Endometrium (tissue), 2 donors: ENCODE results near the gene LTA.

ENCODE experiments used
- FAIRE-seq: peaks from 2 replicates; lab custom pipeline; 2012; peaks lifted over from hg19 to GRCh38; lab: Jason Lieb, UNC
- donor health status: control.
- donor health status: control.

The LTA gene

DNA sequence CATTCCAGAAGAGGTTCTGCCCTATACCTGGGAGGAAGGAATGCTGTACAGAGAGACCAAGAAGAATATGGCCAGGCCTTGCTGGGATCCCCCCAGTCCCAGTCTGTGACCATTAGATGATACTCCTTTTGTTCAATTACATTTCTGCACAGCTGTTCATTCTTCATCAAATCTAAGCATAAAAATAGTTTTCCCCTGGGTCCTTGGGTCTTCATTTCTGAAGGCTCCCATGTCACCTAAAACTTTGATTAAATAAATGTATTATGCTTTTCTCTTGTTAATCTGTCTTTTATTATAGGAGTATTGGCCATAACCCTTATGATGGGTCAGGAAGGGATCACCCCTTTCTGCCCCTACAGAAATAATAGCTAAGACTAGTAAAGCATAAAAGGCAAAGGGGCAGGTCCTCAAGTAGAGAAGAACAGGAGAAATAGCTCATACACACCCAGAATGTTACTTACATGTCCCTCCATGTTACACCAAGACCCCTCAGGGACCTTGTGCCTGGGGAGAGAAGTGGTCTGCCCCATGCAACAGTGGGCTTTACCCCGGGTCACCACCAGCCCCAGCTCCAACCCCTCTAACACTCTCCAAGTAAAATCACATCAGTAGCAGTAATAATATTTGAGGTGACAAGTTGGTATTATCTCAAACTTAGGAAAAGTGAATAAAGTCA, 2.1 kb upstream of the LTA start:
- FAIRE-seq = no peak

DNA sequence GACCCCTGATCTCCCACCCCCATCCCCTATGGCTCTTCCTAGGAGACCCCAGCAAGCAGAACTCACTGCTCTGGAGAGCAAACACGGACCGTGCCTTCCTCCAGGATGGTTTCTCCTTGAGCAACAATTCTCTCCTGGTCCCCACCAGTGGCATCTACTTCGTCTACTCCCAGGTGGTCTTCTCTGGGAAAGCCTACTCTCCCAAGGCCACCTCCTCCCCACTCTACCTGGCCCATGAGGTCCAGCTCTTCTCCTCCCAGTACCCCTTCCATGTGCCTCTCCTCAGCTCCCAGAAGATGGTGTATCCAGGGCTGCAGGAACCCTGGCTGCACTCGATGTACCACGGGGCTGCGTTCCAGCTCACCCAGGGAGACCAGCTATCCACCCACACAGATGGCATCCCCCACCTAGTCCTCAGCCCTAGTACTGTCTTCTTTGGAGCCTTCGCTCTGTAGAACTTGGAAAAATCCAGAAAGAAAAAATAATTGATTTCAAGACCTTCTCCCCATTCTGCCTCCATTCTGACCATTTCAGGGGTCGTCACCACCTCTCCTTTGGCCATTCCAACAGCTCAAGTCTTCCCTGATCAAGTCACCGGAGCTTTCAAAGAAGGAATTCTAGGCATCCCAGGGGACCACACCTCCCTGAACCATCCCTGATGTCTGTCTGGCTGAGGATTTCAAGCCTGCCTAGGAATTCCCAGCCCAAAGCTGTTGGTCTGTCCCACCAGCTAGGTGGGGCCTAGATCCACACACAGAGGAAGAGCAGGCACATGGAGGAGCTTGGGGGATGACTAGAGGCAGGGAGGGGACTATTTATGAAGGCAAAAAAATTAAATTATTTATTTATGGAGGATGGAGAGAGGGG, 1.4 kb downstream of the LTA start:
- FAIRE-seq = no peak

DNA sequence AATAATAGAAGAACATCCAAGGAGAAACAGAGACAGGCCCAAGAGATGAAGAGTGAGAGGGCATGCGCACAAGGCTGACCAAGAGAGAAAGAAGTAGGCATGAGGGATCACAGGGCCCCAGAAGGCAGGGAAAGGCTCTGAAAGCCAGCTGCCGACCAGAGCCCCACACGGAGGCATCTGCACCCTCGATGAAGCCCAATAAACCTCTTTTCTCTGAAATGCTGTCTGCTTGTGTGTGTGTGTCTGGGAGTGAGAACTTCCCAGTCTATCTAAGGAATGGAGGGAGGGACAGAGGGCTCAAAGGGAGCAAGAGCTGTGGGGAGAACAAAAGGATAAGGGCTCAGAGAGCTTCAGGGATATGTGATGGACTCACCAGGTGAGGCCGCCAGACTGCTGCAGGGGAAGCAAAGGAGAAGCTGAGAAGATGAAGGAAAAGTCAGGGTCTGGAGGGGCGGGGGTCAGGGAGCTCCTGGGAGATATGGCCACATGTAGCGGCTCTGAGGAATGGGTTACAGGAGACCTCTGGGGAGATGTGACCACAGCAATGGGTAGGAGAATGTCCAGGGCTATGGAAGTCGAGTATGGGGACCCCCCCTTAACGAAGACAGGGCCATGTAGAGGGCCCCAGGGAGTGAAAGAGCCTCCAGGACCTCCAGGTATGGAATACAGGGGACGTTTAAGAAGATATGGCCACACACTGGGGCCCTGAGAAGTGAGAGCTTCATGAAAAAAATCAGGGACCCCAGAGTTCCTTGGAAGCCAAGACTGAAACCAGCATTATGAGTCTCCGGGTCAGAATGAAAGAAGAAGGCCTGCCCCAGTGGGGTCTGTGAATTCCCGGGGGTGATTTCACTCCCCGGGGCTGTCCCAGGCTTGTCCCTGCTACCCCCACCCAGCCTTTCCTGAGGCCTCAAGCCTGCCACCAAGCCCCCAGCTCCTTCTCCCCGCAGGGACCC, 2.3 kb downstream of the LTA start:
- FAIRE-seq = no peak

DNA sequence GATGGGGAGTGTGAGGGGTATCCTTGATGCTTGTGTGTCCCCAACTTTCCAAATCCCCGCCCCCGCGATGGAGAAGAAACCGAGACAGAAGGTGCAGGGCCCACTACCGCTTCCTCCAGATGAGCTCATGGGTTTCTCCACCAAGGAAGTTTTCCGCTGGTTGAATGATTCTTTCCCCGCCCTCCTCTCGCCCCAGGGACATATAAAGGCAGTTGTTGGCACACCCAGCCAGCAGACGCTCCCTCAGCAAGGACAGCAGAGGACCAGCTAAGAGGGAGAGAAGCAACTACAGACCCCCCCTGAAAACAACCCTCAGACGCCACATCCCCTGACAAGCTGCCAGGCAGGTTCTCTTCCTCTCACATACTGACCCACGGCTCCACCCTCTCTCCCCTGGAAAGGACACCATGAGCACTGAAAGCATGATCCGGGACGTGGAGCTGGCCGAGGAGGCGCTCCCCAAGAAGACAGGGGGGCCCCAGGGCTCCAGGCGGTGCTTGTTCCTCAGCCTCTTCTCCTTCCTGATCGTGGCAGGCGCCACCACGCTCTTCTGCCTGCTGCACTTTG, 3.3 kb downstream of the LTA start, which contains the start of gene TNF:
Gene TNF, plus strand, starts transcription at position 231 of the 567 bp plus-strand sequence. Its CDS starts 177 bp downstream, at position 408.
- FAIRE-seq = no peak

DNA sequence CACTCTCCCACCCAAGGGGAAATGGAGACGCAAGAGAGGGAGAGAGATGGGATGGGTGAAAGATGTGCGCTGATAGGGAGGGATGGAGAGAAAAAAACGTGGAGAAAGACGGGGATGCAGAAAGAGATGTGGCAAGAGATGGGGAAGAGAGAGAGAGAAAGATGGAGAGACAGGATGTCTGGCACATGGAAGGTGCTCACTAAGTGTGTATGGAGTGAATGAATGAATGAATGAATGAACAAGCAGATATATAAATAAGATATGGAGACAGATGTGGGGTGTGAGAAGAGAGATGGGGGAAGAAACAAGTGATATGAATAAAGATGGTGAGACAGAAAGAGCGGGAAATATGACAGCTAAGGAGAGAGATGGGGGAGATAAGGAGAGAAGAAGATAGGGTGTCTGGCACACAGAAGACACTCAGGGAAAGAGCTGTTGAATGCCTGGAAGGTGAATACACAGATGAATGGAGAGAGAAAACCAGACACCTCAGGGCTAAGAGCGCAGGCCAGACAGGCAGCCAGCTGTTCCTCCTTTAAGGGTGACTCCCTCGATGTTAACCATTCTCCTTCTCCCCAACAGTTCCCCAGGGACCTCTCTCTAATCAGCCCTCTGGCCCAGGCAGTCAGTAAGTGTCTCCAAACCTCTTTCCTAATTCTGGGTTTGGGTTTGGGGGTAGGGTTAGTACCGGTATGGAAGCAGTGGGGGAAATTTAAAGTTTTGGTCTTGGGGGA, 4.0 kb downstream of the LTA start:
- FAIRE-seq = no peak

DNA sequence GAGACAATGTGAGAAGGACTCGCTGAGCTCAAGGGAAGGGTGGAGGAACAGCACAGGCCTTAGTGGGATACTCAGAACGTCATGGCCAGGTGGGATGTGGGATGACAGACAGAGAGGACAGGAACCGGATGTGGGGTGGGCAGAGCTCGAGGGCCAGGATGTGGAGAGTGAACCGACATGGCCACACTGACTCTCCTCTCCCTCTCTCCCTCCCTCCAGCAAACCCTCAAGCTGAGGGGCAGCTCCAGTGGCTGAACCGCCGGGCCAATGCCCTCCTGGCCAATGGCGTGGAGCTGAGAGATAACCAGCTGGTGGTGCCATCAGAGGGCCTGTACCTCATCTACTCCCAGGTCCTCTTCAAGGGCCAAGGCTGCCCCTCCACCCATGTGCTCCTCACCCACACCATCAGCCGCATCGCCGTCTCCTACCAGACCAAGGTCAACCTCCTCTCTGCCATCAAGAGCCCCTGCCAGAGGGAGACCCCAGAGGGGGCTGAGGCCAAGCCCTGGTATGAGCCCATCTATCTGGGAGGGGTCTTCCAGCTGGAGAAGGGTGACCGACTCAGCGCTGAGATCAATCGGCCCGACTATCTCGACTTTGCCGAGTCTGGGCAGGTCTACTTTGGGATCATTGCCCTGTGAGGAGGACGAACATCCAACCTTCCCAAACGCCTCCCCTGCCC, 4.9 kb downstream of the LTA start:
- FAIRE-seq = no peak

DNA sequence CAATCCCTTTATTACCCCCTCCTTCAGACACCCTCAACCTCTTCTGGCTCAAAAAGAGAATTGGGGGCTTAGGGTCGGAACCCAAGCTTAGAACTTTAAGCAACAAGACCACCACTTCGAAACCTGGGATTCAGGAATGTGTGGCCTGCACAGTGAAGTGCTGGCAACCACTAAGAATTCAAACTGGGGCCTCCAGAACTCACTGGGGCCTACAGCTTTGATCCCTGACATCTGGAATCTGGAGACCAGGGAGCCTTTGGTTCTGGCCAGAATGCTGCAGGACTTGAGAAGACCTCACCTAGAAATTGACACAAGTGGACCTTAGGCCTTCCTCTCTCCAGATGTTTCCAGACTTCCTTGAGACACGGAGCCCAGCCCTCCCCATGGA, 5.5 kb downstream of the LTA start:
- no peak for FAIRE-seq

DNA sequence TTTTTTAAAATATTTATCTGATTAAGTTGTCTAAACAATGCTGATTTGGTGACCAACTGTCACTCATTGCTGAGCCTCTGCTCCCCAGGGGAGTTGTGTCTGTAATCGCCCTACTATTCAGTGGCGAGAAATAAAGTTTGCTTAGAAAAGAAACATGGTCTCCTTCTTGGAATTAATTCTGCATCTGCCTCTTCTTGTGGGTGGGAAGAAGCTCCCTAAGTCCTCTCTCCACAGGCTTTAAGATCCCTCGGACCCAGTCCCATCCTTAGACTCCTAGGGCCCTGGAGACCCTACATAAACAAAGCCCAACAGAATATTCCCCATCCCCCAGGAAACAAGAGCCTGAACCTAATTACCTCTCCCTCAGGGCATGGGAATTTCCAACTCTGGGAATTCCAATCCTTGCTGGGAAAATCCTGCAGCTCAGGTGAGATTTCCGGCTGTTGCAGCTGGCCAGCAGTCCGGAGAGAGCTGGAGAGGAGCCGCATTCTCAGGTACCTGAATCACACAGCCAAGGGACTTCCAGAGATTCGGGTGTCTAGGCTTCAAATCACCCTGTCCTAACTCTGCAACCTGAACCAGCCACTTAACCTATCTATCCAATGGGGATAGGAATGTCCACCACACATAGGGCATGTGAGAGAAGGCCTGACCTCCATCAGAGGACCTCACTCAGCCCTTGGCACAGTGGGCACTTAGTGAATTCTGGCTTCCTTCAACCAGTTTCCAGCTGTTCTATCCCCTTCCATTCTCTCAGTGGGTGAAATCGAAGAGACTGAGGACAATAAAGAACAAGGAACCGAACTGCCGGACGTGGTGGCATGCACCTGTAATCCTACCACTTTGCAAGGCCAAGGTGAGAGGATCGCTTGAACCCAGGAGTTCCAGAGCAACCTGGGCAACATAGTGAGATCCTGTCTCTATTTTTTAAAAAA, 6.4 kb downstream of the LTA start:
- FAIRE-seq = no peak

DNA sequence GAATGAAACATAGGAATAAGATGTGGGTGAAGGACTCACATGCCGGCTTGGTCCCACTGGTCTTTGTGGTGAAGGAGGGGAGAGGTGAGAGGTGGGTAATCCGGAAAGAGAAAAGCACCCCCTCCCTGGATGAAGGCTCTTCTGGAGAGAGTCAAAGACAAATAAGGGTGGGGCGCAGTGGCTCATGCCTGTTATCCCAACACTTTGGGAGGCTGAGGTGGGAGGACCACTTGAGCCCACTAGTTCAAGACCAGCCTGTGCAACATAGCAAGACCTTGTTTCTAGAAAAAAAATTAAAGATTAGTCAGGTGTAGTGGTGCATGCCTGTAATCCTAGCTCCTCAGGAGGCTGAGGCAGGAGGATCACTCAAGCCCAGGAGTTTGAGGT, 7.0 kb downstream of the LTA start:
- no peak for FAIRE-seq

DNA sequence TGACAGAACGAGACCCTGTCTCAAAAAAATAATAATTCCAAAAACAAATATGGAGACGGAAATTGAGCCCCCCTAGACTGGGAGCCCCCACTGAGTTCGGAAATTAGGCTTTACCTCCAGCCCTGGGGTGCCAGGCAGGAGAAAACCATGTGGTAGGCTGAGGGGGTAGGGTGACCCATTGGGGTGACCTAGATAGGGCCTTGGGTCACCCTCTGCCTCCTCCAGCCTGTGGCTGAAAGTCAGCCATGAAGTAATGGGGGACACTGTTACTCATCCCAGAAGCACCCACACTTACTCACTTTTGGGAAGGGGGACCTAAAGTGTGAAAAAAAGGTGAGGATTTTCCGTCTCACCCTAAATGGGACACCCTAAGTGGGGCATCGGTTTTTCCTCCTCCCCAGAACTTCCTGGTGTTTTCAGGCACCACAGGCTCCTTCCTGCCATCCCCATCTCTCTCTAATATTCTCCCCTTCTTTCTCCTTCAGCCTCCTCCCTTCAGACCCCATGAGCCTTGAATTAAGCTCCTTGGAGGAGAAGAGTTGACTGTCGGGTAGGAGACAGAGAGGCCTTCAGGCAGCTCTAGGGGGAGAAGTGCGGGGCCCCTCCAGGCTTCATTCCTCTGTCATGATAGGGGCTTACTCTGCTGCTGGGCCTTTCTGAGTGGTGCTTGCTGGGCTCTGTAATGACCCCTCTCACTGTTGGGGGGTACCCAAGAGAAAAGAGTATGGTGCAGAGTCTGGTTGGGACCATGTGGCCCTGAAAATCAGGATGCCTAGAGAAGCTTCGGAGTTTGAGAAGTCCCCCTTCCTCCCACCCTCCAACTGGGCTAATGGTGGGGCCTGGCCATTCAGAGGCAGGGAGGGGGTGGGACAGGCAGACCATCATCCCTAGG, 7.7 kb downstream of the LTA start:
- FAIRE-seq = no peak

DNA sequence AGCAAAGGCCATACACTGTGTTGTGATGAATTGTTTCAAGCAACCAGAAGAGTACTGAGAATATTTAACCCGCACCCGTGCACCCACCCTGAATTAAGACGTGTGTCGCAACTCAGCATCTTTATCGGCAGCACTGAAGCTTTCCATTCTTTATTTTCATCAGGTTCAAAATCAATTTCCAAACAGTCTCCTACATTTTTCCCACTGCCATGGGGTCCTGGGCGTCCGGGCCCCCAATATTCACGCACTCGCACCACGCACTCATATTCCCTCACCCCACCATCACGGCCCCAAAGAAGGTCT, 8.3 kb downstream of the LTA start:
- no peak for FAIRE-seq

DNA sequence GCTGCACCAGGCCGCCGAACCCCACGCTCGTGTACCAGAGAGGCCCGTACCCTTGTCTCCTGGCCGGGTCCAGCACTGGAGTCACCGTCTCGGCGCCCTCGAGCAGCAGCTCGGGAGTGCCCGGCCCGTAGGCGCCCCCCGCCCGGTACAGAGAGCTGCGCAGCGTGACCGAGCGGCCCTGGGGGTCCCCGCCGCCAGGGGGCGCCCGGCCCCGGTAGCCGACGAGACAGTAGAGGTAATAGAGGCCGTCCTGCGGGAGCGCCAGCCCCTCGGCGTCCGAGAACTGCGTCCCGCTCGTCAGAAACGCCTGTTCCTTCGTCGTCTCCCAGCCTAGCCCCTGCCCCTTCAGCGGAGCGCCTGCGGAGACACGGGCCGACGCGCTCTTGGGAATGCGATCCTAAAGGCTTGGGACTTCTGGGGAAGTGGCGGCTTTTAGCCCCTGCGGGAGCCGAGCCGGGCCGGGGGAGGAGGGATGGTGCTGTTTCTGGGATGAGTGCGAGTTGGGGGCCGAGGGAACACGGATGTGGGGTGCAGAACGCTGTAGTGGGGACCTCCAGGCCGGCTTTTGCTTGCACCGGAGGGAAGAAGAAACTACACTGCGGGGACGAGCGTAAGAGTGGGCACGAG, 8.8 kb downstream of the LTA start:
- FAIRE-seq = no peak

DNA sequence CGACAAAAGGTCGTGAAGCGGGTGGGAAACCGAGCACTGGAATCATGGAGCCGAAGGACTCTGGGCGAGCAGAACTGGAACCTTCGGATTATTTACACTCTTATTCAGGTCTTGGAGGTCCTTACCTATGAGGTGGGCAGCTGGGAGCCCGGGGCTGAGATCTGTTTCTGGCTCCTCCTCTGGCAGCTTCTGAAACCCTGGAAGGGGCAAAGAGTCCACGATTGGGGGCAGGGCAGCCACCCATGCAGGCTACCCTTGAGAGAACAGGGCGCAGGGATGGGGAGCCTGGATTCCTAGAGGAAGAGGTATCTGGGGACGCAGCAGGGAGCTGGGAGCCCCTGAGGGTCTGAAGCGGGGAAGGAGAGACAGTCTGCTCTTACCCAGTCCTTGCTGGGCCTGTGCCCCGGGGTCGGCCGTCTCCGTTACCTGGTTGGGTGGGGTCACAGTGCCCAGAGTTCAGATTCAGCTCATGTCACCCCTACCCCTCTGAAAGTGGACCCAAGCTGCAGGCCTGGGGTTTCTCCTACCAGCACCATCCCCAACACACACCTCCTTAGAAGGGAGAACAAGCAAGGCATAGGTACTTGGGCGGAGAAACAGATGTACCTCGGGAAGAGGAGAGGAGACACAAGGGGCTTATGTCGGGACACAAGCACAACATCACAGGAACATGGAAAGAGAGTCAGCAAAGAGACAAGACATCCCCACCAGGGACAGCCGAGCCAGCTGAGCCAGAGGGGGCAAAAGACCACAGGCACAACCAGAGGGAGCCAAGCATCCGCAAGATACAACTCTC, 9.5 kb downstream of the LTA start:
- FAIRE-seq = no peak

DNA sequence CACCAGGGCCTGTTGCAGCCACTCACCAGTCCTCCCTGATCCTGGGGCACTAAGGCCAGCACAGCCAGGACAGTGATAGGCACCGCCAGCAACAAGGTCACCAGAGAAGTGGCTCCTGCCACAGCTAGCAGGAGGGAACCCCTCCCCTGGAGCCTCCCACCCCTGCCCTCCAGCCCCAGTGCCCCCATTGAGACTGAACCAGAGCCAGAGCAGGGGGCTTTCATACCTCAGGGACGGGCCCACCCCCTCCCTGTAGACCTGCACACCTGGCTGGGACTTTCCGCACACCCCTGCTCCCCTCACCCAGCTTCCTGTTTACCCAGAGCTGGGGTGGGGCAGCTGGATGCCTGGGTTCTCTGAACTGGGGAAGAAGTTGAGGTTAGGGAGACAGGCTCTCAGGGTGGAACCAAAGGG, 10.1 kb downstream of the LTA start, which contains the start of gene LTB:
Gene LTB, minus strand, starts transcription at position 195 of the 414 bp plus-strand sequence. Its CDS starts 7 bp downstream, at position 188.
- no peak for FAIRE-seq

DNA sequence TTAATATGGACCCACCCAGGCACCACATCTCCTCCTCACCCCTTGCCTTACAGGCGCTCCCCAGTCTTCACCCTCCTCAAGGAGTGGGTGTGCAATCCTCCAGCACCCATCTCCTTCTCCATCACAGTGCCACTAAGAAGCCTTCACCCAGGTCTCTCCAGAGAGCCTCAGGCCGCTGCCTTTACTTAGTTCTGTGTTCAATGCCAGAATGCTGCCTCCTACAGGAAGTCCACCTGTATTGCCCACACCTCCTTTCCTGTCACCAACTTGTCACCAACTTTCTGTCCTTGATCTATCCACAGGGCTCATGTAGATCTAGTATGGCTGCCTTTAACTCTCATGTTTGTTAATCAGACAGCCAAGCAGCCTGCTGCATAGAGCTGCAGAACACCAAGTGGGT, 13.4 kb downstream of the LTA start:
- no peak for FAIRE-seq

DNA sequence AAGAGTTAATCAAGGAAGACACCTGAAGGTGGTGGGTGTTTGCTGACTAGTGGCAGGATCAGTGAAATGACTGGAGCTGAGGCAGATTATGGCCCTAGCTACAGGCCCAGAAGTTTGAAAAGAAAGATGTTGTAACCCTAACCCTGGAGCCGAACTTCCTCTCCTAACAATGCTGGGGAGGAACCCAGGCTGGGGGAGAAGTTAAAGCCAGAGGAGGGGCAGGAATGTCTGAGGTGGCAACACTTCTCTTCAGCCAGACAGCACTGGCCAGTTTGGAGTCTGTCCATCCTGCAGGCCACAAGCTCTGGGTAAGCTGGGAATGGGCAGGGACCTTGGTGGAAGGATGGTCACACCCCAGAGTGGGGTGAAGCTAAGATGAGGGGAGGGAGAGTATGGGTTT, 13.9 kb downstream of the LTA start, which contains the start of gene LST1:
Gene LST1, plus strand, starts transcription at position 270 of the 400 bp plus-strand sequence. CDS start 1,023 bp downstream, outside the sequence.
- no peak for FAIRE-seq

DNA sequence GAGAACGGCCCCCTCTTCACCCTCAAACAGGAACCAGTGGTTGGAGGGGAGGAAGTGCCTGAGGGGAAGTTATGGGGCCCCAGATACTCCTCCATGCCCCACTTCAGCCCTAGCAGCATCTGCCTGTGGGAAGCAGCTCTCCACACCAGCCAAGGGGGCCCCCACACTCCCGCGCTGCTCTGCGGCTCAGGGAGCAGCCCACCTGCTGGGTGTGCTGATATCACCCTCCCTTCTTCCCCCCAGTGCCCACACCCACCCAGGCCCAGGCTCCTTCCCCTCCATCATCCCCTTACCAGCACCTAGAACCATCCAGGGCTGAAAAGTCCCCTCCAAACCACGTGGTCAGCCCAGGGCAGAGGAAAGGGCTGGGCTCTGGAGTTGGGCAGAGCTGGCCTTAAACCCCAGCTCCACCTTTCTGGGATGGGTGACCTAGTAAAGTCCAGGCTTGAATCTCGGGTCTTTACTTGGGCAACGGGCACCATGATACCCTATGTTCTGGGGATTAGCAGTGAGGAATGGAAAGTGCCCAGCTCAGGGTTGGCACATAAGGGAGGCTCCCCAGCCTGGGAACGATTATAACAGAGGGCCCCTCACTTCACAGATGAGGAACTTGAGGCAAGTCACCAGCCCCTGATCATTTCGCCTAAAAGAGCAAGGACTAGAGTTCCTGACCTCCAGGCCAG, 14.7 kb downstream of the LTA start:
- no peak for FAIRE-seq
